Measurements from ENCODE around the gene POPDC2. TPM values are rescaled to one million over a fixed set of nuclear protein-coding genes. Genes with fewer than 3 reads are reported as not detected.

The POPDC2 gene
- total and polyA plus RNA-seq, 2 of the 4 experiments (the other 2 are of a cell fraction): under 0.01 to 0.29 TPM

- H3K9me1 ChIP-seq (ENCODE audit: insufficient read depth, low read length): peaks cover 3% of the 10 kb centered on the region; the same call in 1 of the 2 replicates
- no peak overlapping the region for H3K4ac ChIP-seq (ENCODE audit: low read depth, low read length)
- in situ Hi-C loops (cut with MboI; ENCODE audit: low sequenced_read_pairs): no loop called here
- no peak overlapping the region for H2BK5ac ChIP-seq (ENCODE audit: low read depth, low read length, poor library complexity, severe bottlenecking)
- H4K20me1 ChIP-seq (ENCODE audit: insufficient read depth, low read length): no peaks in the 10 kb centered on the region
- no peak overlapping the region for H2AK9ac ChIP-seq (replicated peaks; ENCODE audit: low read depth, low read length, poor library complexity)
- peak; percentile 19; the same call in 1 of the 2 replicates for ATAC-seq (ENCODE audit: low read depth)
- DNase-seq: peak; percentile 51
- no peak overlapping the region for H3K9ac ChIP-seq (ENCODE audit: low read depth, low read length)
- dilution Hi-C loops (cut with HindIII; ENCODE audit: low sequenced_read_pairs, unreplicated experiment): no loop called here
- no peak overlapping the region; the same call in 1 of the 2 replicates for H3K18ac ChIP-seq (ENCODE audit: low read depth, low read length)
- no peaks in the 10 kb centered on the region for H3K9me3 ChIP-seq (ENCODE audit: control insufficient read depth, insufficient read depth, low read length)
- H2BK15ac ChIP-seq (ENCODE audit: low read depth, low read length): no peak overlapping the region
- H3K4me1 ChIP-seq (ENCODE audit: control insufficient read depth, insufficient read depth, low read length): peaks cover 8% of the 10 kb centered on the region
- H2BK120ac ChIP-seq (ENCODE audit: low read depth, low read length): no peak overlapping the region
- H3K36me3 ChIP-seq (ENCODE audit: control insufficient read depth, insufficient read depth, low read length): no peaks in the 10 kb centered on the region
- H3K23ac ChIP-seq (ENCODE audit: low read depth, low read length): no peak overlapping the region
- H3K56ac ChIP-seq (ENCODE audit: extremely low read depth, insufficient read depth, low read length): no peak overlapping the region
- no peak overlapping the region for H3K27ac ChIP-seq (ENCODE audit: insufficient read depth, low read length)
- no peak overlapping the region for H4K91ac ChIP-seq (ENCODE audit: insufficient read depth, low read depth, low read length)
- 78% methylated on average over 1 of the region's 12 CpGs; no CpG with 5 or more reads in 1 of the 2 experiments for WGBS, 2 experiments (ENCODE audit: extremely low coverage in 2 of 2, insufficient read length in 1 of 2)
- H3K14ac ChIP-seq (replicated peaks; ENCODE audit: low read depth, low read length): no peak overlapping the region
- intact Hi-C loops (cut with micrococcal nuclease): no loop called here
- no peaks in the 10 kb centered on the region for H3K27me3 ChIP-seq (ENCODE audit: control insufficient read depth, insufficient read depth, low read length)
- H3K4me3 ChIP-seq (ENCODE audit: insufficient read depth, low read depth, low read length): no peak overlapping the region
- H4K5ac ChIP-seq (ENCODE audit: low read depth, low read length): no peak overlapping the region
- POLR2A ChIA-PET (ENCODE audit: unreplicated experiment): no interaction called here
- H3K79me1 ChIP-seq (ENCODE audit: low read depth in 1 of 2, low read length in 2 of 2): no peaks in the 10 kb centered on the region
- no peak overlapping the region for H3K4me2 ChIP-seq (ENCODE audit: low read depth, low read length)
- no peak overlapping the region for H2AK5ac ChIP-seq (ENCODE audit: low read depth, low read length)
- H2AFZ ChIP-seq (replicated peaks; ENCODE audit: low read length, poor library complexity): no peak overlapping the region
- BruUV-seq (replicated peaks): no TSS peak
- CTCF ChIA-PET: interaction anchor here (0.6 to 0.7 kb wide), 2 partner anchors 32 to 114 kb away, joined by 3 to 4 read pairs; no protein-coding TSS in a partner anchor
- no peak overlapping the region for H4K8ac ChIP-seq (ENCODE audit: low read depth in 2 of 2, low read length in 2 of 2)
- H2BK20ac ChIP-seq (ENCODE audit: low read depth, low read length): no peak overlapping the region
- TF ChIP-seq POLR2A (IDR thresholded peaks at IDR 0.05; ENCODE audit: low read depth, low read length) (no peak), CHD1 (IDR thresholded peaks at IDR 0.05; ENCODE audit: low read depth, low read length) (no peak), CEBPB (IDR thresholded peaks at IDR 0.05; ENCODE audit: low read depth, low read length) (no peak), MXI1 (IDR thresholded peaks at IDR 0.05; ENCODE audit: borderline replicate concordance, low read depth, low read length) (no peak), RCOR1 (IDR thresholded peaks at IDR 0.05; ENCODE audit: insufficient replicate concordance, low read length) (no peak), NFE2L2 (IDR thresholded peaks at IDR 0.05; ENCODE audit: low read depth, low read length) (no peak), BHLHE40 (IDR thresholded peaks at IDR 0.05; ENCODE audit: low read depth, low read length) (no peak), SMC3 (IDR thresholded peaks at IDR 0.05; ENCODE audit: low read depth, low read length) (no peak), MAFK (IDR thresholded peaks at IDR 0.05; ENCODE audit: low read depth, low read length) (no peak), RAD21 (IDR thresholded peaks at IDR 0.05; ENCODE audit: low read length) (no peak), RFX5 (IDR thresholded peaks at IDR 0.05; ENCODE audit: low read depth, low read length) (no peak), FOS (IDR thresholded peaks at IDR 0.05; ENCODE audit: low read depth, low read length) (no peak), MAZ (IDR thresholded peaks at IDR 0.05; ENCODE audit: borderline replicate concordance, low read depth, low read length) (no peak), CTCF (conservative IDR thresholded peaks at IDR 0.05; ENCODE audit: low read depth, low read length) (no peak), ELK1 (IDR thresholded peaks at IDR 0.05; ENCODE audit: borderline replicate concordance, low read depth, low read length) (no peak)
Measured at GRCh38 chr3:119647843-119648575, 12.4 kb downstream of the POPDC2 start.
